Measurements from ENCODE around the gene CCNY.
"Not testable (repeated sequence)": the region's sequence is repeated elsewhere in the genome, so short reads cannot be mapped to it uniquely, and the experiment has no call there.

The CCNY gene

DNA sequence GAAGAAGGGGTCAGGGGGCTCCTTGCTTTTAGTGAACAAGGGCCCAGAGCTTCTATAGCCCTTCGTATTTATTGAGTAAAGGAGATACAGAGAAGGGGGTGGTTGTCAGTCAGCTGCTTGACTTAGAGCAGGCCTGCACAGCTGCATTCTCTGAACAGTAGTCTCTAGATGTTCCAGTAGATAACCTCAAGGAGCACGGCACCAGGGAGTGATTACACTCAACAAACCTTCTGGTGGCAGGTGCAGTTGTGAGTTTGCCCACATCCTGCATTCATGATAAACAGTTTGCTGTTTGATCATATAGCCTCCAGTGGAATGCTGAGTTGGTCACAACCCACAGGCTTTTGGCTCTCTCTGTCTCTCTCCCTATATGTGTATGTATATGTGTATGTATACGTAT is 198.8 kb downstream of the CCNY start:
- Histone ChIP-seq H3K27me3 (ENCODE audit: insufficient read depth, poor library complexity, severe bottlenecking) (no peaks in the 10 kb centered on the region), H3K27ac (ENCODE audit: poor library complexity, severe bottlenecking) (no peak overlapping the region), H3K4me1 (ENCODE audit: insufficient read depth, poor library complexity, severe bottlenecking) (no peaks in the 10 kb centered on the region), H3K36me3 (ENCODE audit: low read depth) (peaks cover 58% of the 10 kb centered on the region), H3K9me3 (ENCODE audit: severe bottlenecking) (peaks cover 5% of the 10 kb centered on the region), H3K4me3 (ENCODE audit: severe bottlenecking) (no peak overlapping the region)
- TF ChIP-seq, protein P1, sequence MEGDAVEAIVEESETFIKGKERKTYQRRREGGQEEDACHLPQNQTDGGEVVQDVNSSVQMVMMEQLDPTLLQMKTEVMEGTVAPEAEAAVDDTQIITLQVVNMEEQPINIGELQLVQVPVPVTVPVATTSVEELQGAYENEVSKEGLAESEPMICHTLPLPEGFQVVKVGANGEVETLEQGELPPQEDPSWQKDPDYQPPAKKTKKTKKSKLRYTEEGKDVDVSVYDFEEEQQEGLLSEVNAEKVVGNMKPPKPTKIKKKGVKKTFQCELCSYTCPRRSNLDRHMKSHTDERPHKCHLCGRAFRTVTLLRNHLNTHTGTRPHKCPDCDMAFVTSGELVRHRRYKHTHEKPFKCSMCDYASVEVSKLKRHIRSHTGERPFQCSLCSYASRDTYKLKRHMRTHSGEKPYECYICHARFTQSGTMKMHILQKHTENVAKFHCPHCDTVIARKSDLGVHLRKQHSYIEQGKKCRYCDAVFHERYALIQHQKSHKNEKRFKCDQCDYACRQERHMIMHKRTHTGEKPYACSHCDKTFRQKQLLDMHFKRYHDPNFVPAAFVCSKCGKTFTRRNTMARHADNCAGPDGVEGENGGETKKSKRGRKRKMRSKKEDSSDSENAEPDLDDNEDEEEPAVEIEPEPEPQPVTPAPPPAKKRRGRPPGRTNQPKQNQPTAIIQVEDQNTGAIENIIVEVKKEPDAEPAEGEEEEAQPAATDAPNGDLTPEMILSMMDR (IDR thresholded peaks at IDR 0.05; ENCODE audit: poor library complexity, severe bottlenecking): no peak
- DNase-seq (ENCODE audit: low spot score) (no peak), ATAC-seq (ENCODE audit: low read depth) (no peak)

DNA sequence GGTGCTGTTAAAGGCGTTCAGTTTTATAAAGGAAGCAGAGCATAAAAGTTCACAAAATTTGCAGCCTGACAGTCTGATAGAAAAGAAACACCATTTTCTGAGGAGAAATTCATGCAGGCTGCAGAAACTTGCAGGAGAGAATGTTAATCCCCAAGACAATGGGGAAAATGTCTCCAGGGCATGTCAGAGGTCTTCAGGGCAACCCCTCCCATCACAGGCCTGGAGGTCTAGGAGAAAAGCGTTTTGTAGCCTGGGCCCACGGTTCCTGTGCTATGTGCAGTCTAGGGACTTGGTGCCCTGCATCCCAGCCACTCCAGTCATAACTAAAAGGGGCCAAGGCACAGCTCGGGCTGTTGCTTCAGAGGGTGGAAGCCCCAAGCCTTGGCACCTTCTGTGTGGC is 200.5 kb downstream of the CCNY start:
- TF ChIP-seq, protein P1 (IDR thresholded peaks at IDR 0.05; ENCODE audit: poor library complexity, severe bottlenecking): no peak
- H3K27me3 ChIP-seq (ENCODE audit: insufficient read depth, poor library complexity, severe bottlenecking): no peaks in the 10 kb centered on the region
- H3K27ac ChIP-seq (ENCODE audit: poor library complexity, severe bottlenecking): no peak overlapping the region
- DNase-seq (ENCODE audit: low spot score) (no peak), ATAC-seq (ENCODE audit: low read depth) (no peak)
- peaks cover 42% of the 10 kb centered on the region for H3K36me3 ChIP-seq (ENCODE audit: low read depth)
- no peaks in the 10 kb centered on the region for H3K4me1 ChIP-seq (ENCODE audit: insufficient read depth, poor library complexity, severe bottlenecking)
- H3K9me3 ChIP-seq (ENCODE audit: severe bottlenecking): peaks cover 5% of the 10 kb centered on the region
- no peak overlapping the region for H3K4me3 ChIP-seq (ENCODE audit: severe bottlenecking)

DNA sequence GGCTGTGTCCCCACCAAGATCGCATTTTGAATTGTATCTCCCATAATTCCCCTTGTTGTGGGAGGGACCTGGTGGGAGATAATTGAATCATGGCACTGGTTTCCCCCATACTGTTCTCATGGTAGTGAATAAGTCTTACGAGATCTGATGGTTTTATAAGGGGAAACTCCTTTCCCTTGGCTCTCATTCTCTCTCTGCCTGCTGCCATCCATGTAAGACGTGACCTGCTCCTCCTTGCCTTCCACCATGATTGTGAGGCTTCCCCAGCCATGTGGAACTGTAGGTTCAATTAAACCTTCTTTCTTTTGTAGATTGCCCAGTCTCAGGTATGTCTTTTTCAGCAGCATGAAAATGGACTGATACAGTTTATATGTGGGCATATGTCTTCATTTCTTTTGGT is 201.6 kb downstream of the CCNY start:
- not testable (repeated sequence) for H3K9me3 ChIP-seq (ENCODE audit: severe bottlenecking); ATAC-seq (ENCODE audit: low read depth)

DNA sequence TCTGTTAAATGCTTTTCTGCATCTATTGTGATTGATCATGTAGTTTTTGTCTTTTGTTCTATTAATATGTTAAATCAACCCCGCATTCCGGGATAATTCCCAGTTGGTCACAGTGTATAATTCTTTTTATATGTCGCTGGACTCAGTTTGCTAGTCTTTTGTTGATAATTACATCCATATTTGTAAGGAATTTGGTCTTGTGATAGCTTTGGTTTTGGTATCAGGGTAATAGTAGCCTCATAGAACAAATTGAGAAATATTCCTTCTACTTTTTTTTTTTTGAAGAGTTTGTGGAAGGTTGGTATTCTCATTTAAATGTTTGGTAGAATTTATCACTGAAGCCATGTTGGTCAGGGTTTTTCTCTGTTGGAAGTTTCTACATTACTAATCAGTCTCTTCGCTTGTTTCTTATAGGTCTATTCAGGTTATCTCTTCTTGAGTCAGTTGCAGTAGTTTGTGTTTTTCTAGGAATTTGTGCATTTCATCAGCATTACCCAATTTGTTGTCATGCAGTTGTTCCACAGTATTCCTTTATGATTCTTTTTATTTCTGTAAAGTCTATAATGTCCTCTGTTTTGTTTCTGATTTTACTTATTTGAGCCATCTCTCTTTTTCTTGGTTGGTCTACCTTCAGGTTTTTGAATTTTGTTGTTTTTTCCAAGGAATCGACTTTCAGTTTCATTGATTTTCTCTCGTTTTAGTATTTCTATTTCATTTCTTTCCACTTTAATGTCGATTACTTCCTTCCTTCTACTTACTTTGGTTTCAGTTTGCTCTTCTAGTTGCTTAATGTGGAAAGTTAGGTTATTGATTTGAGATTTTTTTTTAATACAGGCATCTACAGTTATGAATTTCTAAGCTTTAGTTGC is 204.2 kb downstream of the CCNY start:
- H3K27me3 ChIP-seq (ENCODE audit: insufficient read depth, poor library complexity, severe bottlenecking): no peaks in the 10 kb centered on the region
- no peak for ATAC-seq (ENCODE audit: low read depth)
- peaks cover 15% of the 10 kb centered on the region for H3K36me3 ChIP-seq (ENCODE audit: low read depth)
- no peak overlapping the region for H3K4me3 ChIP-seq (ENCODE audit: severe bottlenecking)
- H3K4me1 ChIP-seq (ENCODE audit: insufficient read depth, poor library complexity, severe bottlenecking): peaks cover 3% of the 10 kb centered on the region
- H3K9me3 ChIP-seq (ENCODE audit: severe bottlenecking): no peaks in the 10 kb centered on the region
- no peak overlapping the region for H3K27ac ChIP-seq (ENCODE audit: poor library complexity, severe bottlenecking)
- DNase-seq (ENCODE audit: low spot score): no peak
- TF ChIP-seq, protein P1 (IDR thresholded peaks at IDR 0.05; ENCODE audit: poor library complexity, severe bottlenecking): no peak

More for the DNA sequence above, 201.6 kb downstream of the CCNY start:
- peaks cover 33% of the 10 kb centered on the region for H3K36me3 ChIP-seq (ENCODE audit: low read depth)
- H3K4me1 ChIP-seq (ENCODE audit: insufficient read depth, poor library complexity, severe bottlenecking); H3K27ac ChIP-seq (ENCODE audit: poor library complexity, severe bottlenecking); H3K4me3 ChIP-seq (ENCODE audit: severe bottlenecking); DNase-seq (ENCODE audit: low spot score); H3K27me3 ChIP-seq (ENCODE audit: insufficient read depth, poor library complexity, severe bottlenecking): not testable (repeated sequence)

DNA sequence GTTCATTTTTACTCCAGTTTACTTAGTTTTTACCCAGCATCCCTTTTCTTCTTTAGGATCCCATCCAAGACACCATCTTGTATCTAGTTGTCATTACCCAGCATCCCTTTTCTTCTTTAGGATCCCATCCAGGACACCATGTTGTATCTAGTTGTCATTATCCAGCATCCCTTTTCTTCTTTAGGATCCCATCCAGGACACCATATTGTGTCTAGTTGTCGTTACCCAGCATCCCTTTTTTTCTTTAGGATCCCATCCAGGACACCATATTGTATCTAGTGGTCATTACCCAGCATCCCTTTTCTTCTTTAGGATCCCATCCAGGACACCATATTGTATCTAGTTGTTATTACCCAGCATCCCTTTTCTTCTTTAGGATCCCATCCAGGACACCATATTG is 205.4 kb downstream of the CCNY start:
- no peak for DNase-seq (ENCODE audit: low spot score)
- no peaks in the 10 kb centered on the region for H3K9me3 ChIP-seq (ENCODE audit: severe bottlenecking)
- peaks cover 15% of the 10 kb centered on the region for H3K4me1 ChIP-seq (ENCODE audit: insufficient read depth, poor library complexity, severe bottlenecking)
- H3K27me3 ChIP-seq (ENCODE audit: insufficient read depth, poor library complexity, severe bottlenecking): no peaks in the 10 kb centered on the region
- H3K4me3 ChIP-seq (ENCODE audit: severe bottlenecking): no peak overlapping the region
- H3K27ac ChIP-seq (ENCODE audit: poor library complexity, severe bottlenecking): no peak overlapping the region
- ATAC-seq (ENCODE audit: low read depth): no peak
- H3K36me3 ChIP-seq (ENCODE audit: low read depth): peaks cover 11% of the 10 kb centered on the region; the same call in 1 of the 2 replicates
- TF ChIP-seq, protein P1 (IDR thresholded peaks at IDR 0.05; ENCODE audit: poor library complexity, severe bottlenecking): no peak

Data from RWPE2 (cell line).